ENCODE results near the gene CTNND1.
A peak's percentile ranks its signal among the peaks of the same experiment; 100 is the strongest.

Gene CTNND1

GRCh38 chr11:57778318-57779037 is 16.9 kb downstream of the CTNND1 start:
- H3K9ac ChIP-seq (ENCODE audit: low read length): peak overlapping the region; percentile 54
- H3K4me1 ChIP-seq (ENCODE audit: insufficient read depth, low read length): peaks cover 91% of the 10 kb centered on the region
- H3K27me3 ChIP-seq (ENCODE audit: control insufficient read depth in 1 of 2, insufficient read depth in 2 of 2, low read length in 2 of 2): no peaks in the 10 kb centered on the region
- peak overlapping the region in 1 of 2 donors; percentile 38 for H3K4me3 ChIP-seq (ENCODE audit: low read depth in 1 of 2, low read length in 2 of 2)
- no peaks in the 10 kb centered on the region for H3K9me3 ChIP-seq (ENCODE audit: low read length)
- peaks cover 4% of the 10 kb centered on the region for H3K36me3 ChIP-seq (ENCODE audit: insufficient read depth, low read length)
- peak overlapping the region; percentile 76 for H3K27ac ChIP-seq (ENCODE audit: low read depth, low read length)

GRCh38 chr11:57779276-57779675 is 17.7 kb downstream of the CTNND1 start:
- Histone ChIP-seq H3K9me3 (ENCODE audit: low read length) (no peaks in the 10 kb centered on the region), H3K36me3 (ENCODE audit: insufficient read depth, low read length) (peaks cover 4% of the 10 kb centered on the region), H3K9ac (ENCODE audit: low read length) (peak overlapping the region; percentile 54), H3K4me1 (ENCODE audit: insufficient read depth, low read length) (peaks cover 88% of the 10 kb centered on the region), H3K27me3 (ENCODE audit: control insufficient read depth in 1 of 2, insufficient read depth in 2 of 2, low read length in 2 of 2) (no peaks in the 10 kb centered on the region), H3K4me3 (ENCODE audit: low read depth in 1 of 2, low read length in 2 of 2) (peak overlapping the region in 1 of 2 donors; percentile 8), H3K27ac (ENCODE audit: low read depth, low read length) (peak overlapping the region; percentile 76)

- Histone ChIP-seq H3K9ac (ENCODE audit: low read length) (no peak overlapping the region), H3K9me3 (ENCODE audit: low read length) (no peaks in the 10 kb centered on the region)
Observed at GRCh38 chr11:57781529-57781943, 19.9 kb downstream of the CTNND1 start.

GRCh38 chr11:57785072-57785471 is 23.5 kb downstream of the CTNND1 start:
- H3K27ac ChIP-seq (ENCODE audit: low read depth, low read length): no peak overlapping the region
- H3K4me1 ChIP-seq (ENCODE audit: insufficient read depth, low read length): peaks cover 78% of the 10 kb centered on the region
- H3K4me3 ChIP-seq (ENCODE audit: low read depth in 1 of 2, low read length in 2 of 2): no peak overlapping the region
- no peaks in the 10 kb centered on the region for H3K27me3 ChIP-seq (ENCODE audit: control insufficient read depth in 1 of 2, insufficient read depth in 2 of 2, low read length in 2 of 2)
- H3K9ac ChIP-seq (ENCODE audit: low read length): no peak overlapping the region
- no peaks in the 10 kb centered on the region for H3K9me3 ChIP-seq (ENCODE audit: low read length)
- H3K36me3 ChIP-seq (ENCODE audit: insufficient read depth, low read length): peaks cover 4% of the 10 kb centered on the region

More at GRCh38 chr11:57781529-57781943, 19.9 kb downstream of the CTNND1 start:
- Histone ChIP-seq H3K27ac (ENCODE audit: low read depth, low read length) (peak overlapping the region; percentile 45), H3K4me1 (ENCODE audit: insufficient read depth, low read length) (peaks cover 80% of the 10 kb centered on the region), H3K36me3 (ENCODE audit: insufficient read depth, low read length) (peaks cover 4% of the 10 kb centered on the region), H3K27me3 (ENCODE audit: control insufficient read depth in 1 of 2, insufficient read depth in 2 of 2, low read length in 2 of 2) (no peaks in the 10 kb centered on the region), H3K4me3 (ENCODE audit: low read depth in 1 of 2, low read length in 2 of 2) (no peak overlapping the region)

- Histone ChIP-seq H3K4me3 (ENCODE audit: low read depth in 1 of 2, low read length in 2 of 2) (no peak overlapping the region), H3K27ac (ENCODE audit: low read depth, low read length) (no peak overlapping the region), H3K27me3 (ENCODE audit: control insufficient read depth in 1 of 2, insufficient read depth in 2 of 2, low read length in 2 of 2) (no peaks in the 10 kb centered on the region), H3K9me3 (ENCODE audit: low read length) (no peaks in the 10 kb centered on the region), H3K36me3 (ENCODE audit: insufficient read depth, low read length) (no peaks in the 10 kb centered on the region), H3K4me1 (ENCODE audit: insufficient read depth, low read length) (peaks cover 74% of the 10 kb centered on the region), H3K9ac (ENCODE audit: low read length) (no peak overlapping the region)
Observed at GRCh38 chr11:57786436-57786835, 24.8 kb downstream of the CTNND1 start.

- Histone ChIP-seq H3K36me3 (ENCODE audit: insufficient read depth, low read length) (no peaks in the 10 kb centered on the region), H3K4me3 (ENCODE audit: low read depth in 1 of 2, low read length in 2 of 2) (no peak overlapping the region), H3K4me1 (ENCODE audit: insufficient read depth, low read length) (peaks cover 74% of the 10 kb centered on the region), H3K27me3 (ENCODE audit: control insufficient read depth in 1 of 2, insufficient read depth in 2 of 2, low read length in 2 of 2) (no peaks in the 10 kb centered on the region), H3K27ac (ENCODE audit: low read depth, low read length) (peak overlapping the region; percentile 64), H3K9me3 (ENCODE audit: low read length) (no peaks in the 10 kb centered on the region), H3K9ac (ENCODE audit: low read length) (no peak overlapping the region)
Observed at GRCh38 chr11:57787006-57787604, 25.5 kb downstream of the CTNND1 start.

GRCh38 chr11:57787920-57788702 is 26.5 kb downstream of the CTNND1 start:
- H3K4me1 ChIP-seq (ENCODE audit: insufficient read depth, low read length): peaks cover 73% of the 10 kb centered on the region
- H3K36me3 ChIP-seq (ENCODE audit: insufficient read depth, low read length): no peaks in the 10 kb centered on the region

GRCh38 chr11:57788703-57789088 is 27.1 kb downstream of the CTNND1 start:
- H3K4me1 ChIP-seq (ENCODE audit: insufficient read depth, low read length): peaks cover 77% of the 10 kb centered on the region
- H3K4me3 ChIP-seq (ENCODE audit: low read depth in 1 of 2, low read length in 2 of 2): no peak overlapping the region
- no peaks in the 10 kb centered on the region for H3K27me3 ChIP-seq (ENCODE audit: control insufficient read depth in 1 of 2, insufficient read depth in 2 of 2, low read length in 2 of 2)
- H3K36me3 ChIP-seq (ENCODE audit: insufficient read depth, low read length): peaks cover 4% of the 10 kb centered on the region
- H3K9ac ChIP-seq (ENCODE audit: low read length): no peak overlapping the region
- no peaks in the 10 kb centered on the region for H3K9me3 ChIP-seq (ENCODE audit: low read length)
- no peak overlapping the region for H3K27ac ChIP-seq (ENCODE audit: low read depth, low read length)

More at GRCh38 chr11:57787920-57788702, 26.5 kb downstream of the CTNND1 start:
- no peak overlapping the region for H3K9ac ChIP-seq (ENCODE audit: low read length)
- no peak overlapping the region for H3K4me3 ChIP-seq (ENCODE audit: low read depth in 1 of 2, low read length in 2 of 2)
- H3K27ac ChIP-seq (ENCODE audit: low read depth, low read length): peak overlapping the region; percentile 64
- no peaks in the 10 kb centered on the region for H3K27me3 ChIP-seq (ENCODE audit: control insufficient read depth in 1 of 2, insufficient read depth in 2 of 2, low read length in 2 of 2)
- no peaks in the 10 kb centered on the region for H3K9me3 ChIP-seq (ENCODE audit: low read length)

- Histone ChIP-seq H3K4me1 (ENCODE audit: insufficient read depth, low read length) (peaks cover 72% of the 10 kb centered on the region), H3K4me3 (ENCODE audit: low read depth in 1 of 2, low read length in 2 of 2) (no peak overlapping the region)
Observed at GRCh38 chr11:57791321-57792059, 29.9 kb downstream of the CTNND1 start.

GRCh38 chr11:57792060-57792541 is 30.5 kb downstream of the CTNND1 start:
- Histone ChIP-seq H3K4me1 (ENCODE audit: insufficient read depth, low read length) (peaks cover 66% of the 10 kb centered on the region), H3K27me3 (ENCODE audit: control insufficient read depth in 1 of 2, insufficient read depth in 2 of 2, low read length in 2 of 2) (no peaks in the 10 kb centered on the region), H3K9me3 (ENCODE audit: low read length) (no peaks in the 10 kb centered on the region), H3K36me3 (ENCODE audit: insufficient read depth, low read length) (peaks cover 20% of the 10 kb centered on the region), H3K27ac (ENCODE audit: low read depth, low read length) (peak overlapping the region; percentile 27), H3K9ac (ENCODE audit: low read length) (no peak overlapping the region), H3K4me3 (ENCODE audit: low read depth in 1 of 2, low read length in 2 of 2) (no peak overlapping the region)

More at GRCh38 chr11:57791321-57792059, 29.9 kb downstream of the CTNND1 start:
- Histone ChIP-seq H3K36me3 (ENCODE audit: insufficient read depth, low read length) (peaks cover 15% of the 10 kb centered on the region), H3K9ac (ENCODE audit: low read length) (no peak overlapping the region), H3K27me3 (ENCODE audit: control insufficient read depth in 1 of 2, insufficient read depth in 2 of 2, low read length in 2 of 2) (no peaks in the 10 kb centered on the region), H3K27ac (ENCODE audit: low read depth, low read length) (peak overlapping the region; percentile 27), H3K9me3 (ENCODE audit: low read length) (no peaks in the 10 kb centered on the region)

- Histone ChIP-seq H3K9me3 (ENCODE audit: low read length) (no peaks in the 10 kb centered on the region), H3K36me3 (ENCODE audit: insufficient read depth, low read length) (peaks cover 20% of the 10 kb centered on the region), H3K4me1 (ENCODE audit: insufficient read depth, low read length) (peaks cover 58% of the 10 kb centered on the region), H3K9ac (ENCODE audit: low read length) (no peak overlapping the region), H3K4me3 (ENCODE audit: low read depth in 1 of 2, low read length in 2 of 2) (no peak overlapping the region), H3K27me3 (ENCODE audit: control insufficient read depth in 1 of 2, insufficient read depth in 2 of 2, low read length in 2 of 2) (no peaks in the 10 kb centered on the region), H3K27ac (ENCODE audit: low read depth, low read length) (peak overlapping the region; percentile 42)
Observed at GRCh38 chr11:57792870-57793269, 31.3 kb downstream of the CTNND1 start.

Data from muscle layer of colon (tissue), 2 donors.